HepG2 (cell line): ENCODE data around the gene ABHD12. TPM values are rescaled to one million over a fixed set of nuclear protein-coding genes. Genes with fewer than 3 reads are reported as not detected.

Experiments used
- ATAC-seq: fragments of 200-7000 bp; cut with Tn5 transposase; 3 replicates; pipeline ENCODE4 v1.9.1; 2020; ENCODE audit warnings: mild to moderate bottlenecking, moderate library complexity
- BruUV-seq: library from RNA; stranded (reverse); fragments of 400-500 nt; replicated peaks from 2 replicates; lab custom pipeline; 2021; lab: Mats Ljungman, UMichigan
- CTCF ChIA-PET: fragments of 300-600 bp; formaldehyde crosslinking; extraction: SDS; loops from one replicate; lab custom pipeline; 2021; ENCODE audit warnings: low total read pairs, inconsistent platforms, low intra/inter-chr PET ratio; lab: Yijun Ruan, JAX
- POLR2A ChIA-PET: fragments of 350-600 bp; sonication (Branson Sonifier 250); formaldehyde crosslinking; loops from one replicate; lab custom pipeline; 2020; ENCODE audit warnings: antibody characterized with exemption, inconsistent platforms; lab: Yijun Ruan, JAX
- DNase-seq: peaks from one replicate; pipeline ENCODE4 v3.0.0-alpha.2; 2015; ENCODE audit warnings: low spot score
- FAIRE-seq: peaks from 3 replicates; lab custom pipeline; 2011; peaks lifted over from hg19 to GRCh38; lab: Jason Lieb, UNC
- H2AFZ ChIP-seq: one replicate; pipeline ENCODE4 v1.6.1; 2011; ENCODE audit warnings: low read length, inconsistent platforms
- H3K27ac ChIP-seq: fragments of 300-600 bp; 3 replicates; pipeline ENCODE4 v1.8.0; 2011; ENCODE audit warnings: mixed run types, mild to moderate bottlenecking, mixed read lengths, low read length, inconsistent platforms; ENCODE audit not compliant: insufficient read depth; ENCODE audit errors: extremely low read length
- H3K27me3 ChIP-seq, 2 experiments: fragments of 200-600 bp in 1 of 2; 2 replicates in 1 of 2; 3 replicates in 1 of 2; pipeline versions ENCODE4 v1.6.0 to v1.8.0; 2011; ENCODE audit warnings: low read length in 2 of 2, mild to moderate bottlenecking in 2 of 2, moderate library complexity in 2 of 2, inconsistent platforms in 1 of 2; ENCODE audit not compliant: insufficient read depth in 2 of 2, control insufficient read depth in 1 of 2
- H3K36me3 ChIP-seq, 2 experiments: fragments of 200-600 bp in 1 of 2; replicated peaks in 1 of 2; 2 replicates in 1 of 2; 3 replicates in 1 of 2; pipeline versions ENCODE4 v1.5.1 to v1.8.0; 2011; ENCODE audit warnings: low read length in 2 of 2, inconsistent platforms in 1 of 2; ENCODE audit not compliant: insufficient read depth in 2 of 2, control insufficient read depth in 1 of 2
- H3K4me1 ChIP-seq: 2 replicates; pipeline ENCODE4 v1.5.1; 2012; ENCODE audit warnings: low read length, inconsistent platforms; ENCODE audit not compliant: insufficient read depth
- H3K4me2 ChIP-seq: 2 replicates; pipeline ENCODE4 v1.6.0; 2011; ENCODE audit warnings: low read depth, low read length, inconsistent platforms
- H3K4me3 ChIP-seq, 3 experiments: fragments of 200-600 bp in 1 of 3; sonication (generic), shearing (Covaris generic) in 1 of 3; replicated peaks in 1 of 3; 2 replicates each; pipeline ENCODE4 v1.5.1; 2011 to 2016; ENCODE audit warnings: low read length in 3 of 3, inconsistent platforms in 2 of 3, low read depth in 2 of 3, mild to moderate bottlenecking in 2 of 3, control low read depth in 1 of 3, mixed read lengths in 1 of 3; ENCODE audit not compliant: insufficient read depth in 1 of 3
- H3K79me2 ChIP-seq: one replicate; pipeline ENCODE4 v1.6.1; 2011; ENCODE audit warnings: low read length, inconsistent platforms; ENCODE audit not compliant: insufficient read depth
- H3K9ac ChIP-seq: 2 replicates; pipeline ENCODE4 v1.6.0; 2011; ENCODE audit warnings: mild to moderate bottlenecking, low read depth, low read length, inconsistent platforms; ENCODE audit not compliant: insufficient read depth
- H3K9me3 ChIP-seq: 2 replicates; pipeline ENCODE4 v1.5.1; 2012; ENCODE audit warnings: mild to moderate bottlenecking, low read length
- H4K20me1 ChIP-seq: 2 replicates; pipeline ENCODE4 v1.6.0; 2011; ENCODE audit warnings: inconsistent platforms, mild to moderate bottlenecking, low read length, moderate library complexity; ENCODE audit not compliant: insufficient read depth
- ATF1 ChIP-seq: IDR thresholded peaks from 2 replicates; pipeline ENCODE4 v1.6.1; 2016; ENCODE audit warnings: mild to moderate bottlenecking, control low read depth
- DR1 ChIP-seq: sonication (generic); formaldehyde crosslinking; IDR thresholded peaks from 2 replicates; pipeline ENCODE4 v1.8.0; 2021; ENCODE audit warnings: mild to moderate bottlenecking, missing genetic modification reagents, inconsistent platforms
- ELF1 ChIP-seq: sonication (generic); formaldehyde crosslinking; IDR thresholded peaks from 2 replicates; pipeline ENCODE4 v1.4.0; 2020; ENCODE audit warnings: missing genetic modification reagents
- ELK4 ChIP-seq: sonication (generic); formaldehyde crosslinking; IDR thresholded peaks from 2 replicates; pipeline ENCODE4 v1.9.0; 2021; ENCODE audit warnings: missing genetic modification reagents, borderline replicate concordance
- HMGXB3 ChIP-seq: sonication (generic); formaldehyde crosslinking; IDR thresholded peaks from 2 replicates; pipeline ENCODE4 v1.4.0; 2020; ENCODE audit warnings: missing genetic modification reagents, borderline replicate concordance
- HMGXB4 ChIP-seq, 2 experiments: sonication (generic) in 1 of 2; formaldehyde crosslinking in 1 of 2; IDR thresholded peaks; 2 replicates each; pipeline versions ENCODE4 v1.4.0 to v1.6.1; 2018 to 2020; ENCODE audit warnings: missing genetic modification reagents in 2 of 2, borderline replicate concordance in 1 of 2, low read depth in 1 of 2, mild to moderate bottlenecking in 1 of 2, missing biosample characterization in 1 of 2
- HOXA3 ChIP-seq: sonication (generic); formaldehyde crosslinking; IDR thresholded peaks from 2 replicates; pipeline ENCODE4 v1.5.0; 2020; ENCODE audit warnings: missing genetic modification reagents
- IRF9 ChIP-seq: sonication (generic); formaldehyde crosslinking; IDR thresholded peaks from 2 replicates; pipeline ENCODE4 v1.8.0; 2022; ENCODE audit warnings: missing genetic modification reagents, mild to moderate bottlenecking, borderline replicate concordance
- MBD4 ChIP-seq: IDR thresholded peaks from 2 replicates; pipeline ENCODE4 v1.6.1; 2012; ENCODE audit warnings: low read length, inconsistent platforms, borderline replicate concordance
- NFE2L2 ChIP-seq: fragments of 150-350 bp; IDR thresholded peaks from 2 replicates; pipeline ENCODE4 v1.6.1; 2014; ENCODE audit warnings: low read length
- SP2 ChIP-seq: sonication (generic); formaldehyde crosslinking; IDR thresholded peaks from 2 replicates; pipeline ENCODE4 v1.5.1; 2020; ENCODE audit warnings: mild to moderate bottlenecking, missing genetic modification reagents
- ZNF225 ChIP-seq: sonication (generic); formaldehyde crosslinking; IDR thresholded peaks from 2 replicates; pipeline ENCODE4 v1.4.0; 2020; ENCODE audit warnings: mild to moderate bottlenecking, missing genetic modification reagents
- ZNF264 ChIP-seq: sonication (generic); formaldehyde crosslinking; IDR thresholded peaks from 2 replicates; pipeline ENCODE4 v1.4.0; 2020; ENCODE audit warnings: missing genetic modification reagents
- WGBS: methylation state at CpG from one replicate; pipeline ENCODE4 v1.1.6; 2017; ENCODE audit warnings: low lambda C conversion rate; 5-methylcytosine and 5-hydroxymethylcytosine counted together
- in situ Hi-C: cut with HindIII; loops from 2 replicates; pipeline ENCODE4 v1.10.0; 2017; ENCODE audit warnings: low pct_unique_long_range_greater_than_20kb; ENCODE audit not compliant: extremely low pct_ligation_motif_present
- intact Hi-C: fragments of 100-400 bp; cut with micrococcal nuclease; formaldehyde crosslinking; loops from one replicate; pipeline ENCODE4 v1.10.0; 2022; ENCODE audit not compliant: unreplicated experiment
- polyA plus RNA-seq, 8 experiments: library from polyadenylated mRNA; depleted of rRNA in 3 of 8; stranded (reverse) in 7 of 8; unstranded in 1 of 8; fragments of >200 nt; fragmentation: Illumina TruSeq in 4 of 8; extraction: Trizol in 4 of 8; gene quantifications; 2 replicates each; pipeline versions ENCODE4 v1.2.1 to v1.2.3, GENCODE V29; 2011 to 2016; ENCODE audit warnings: low read depth in 4 of 8, missing spikeins in 1 of 8, mixed read lengths in 1 of 8; ENCODE audit not compliant: insufficient read depth in 1 of 8
- total RNA-seq, 5 experiments: library from RNA; depleted of rRNA; stranded (reverse); fragments of >200 nt; fragmentation: Illumina TruSeq; extraction: Trizol; gene quantifications; 2 replicates each; pipeline ENCODE4 v1.2.3, GENCODE V29; 2016; ENCODE audit warnings: low read depth in 1 of 5

The ABHD12 gene
- total and polyA plus RNA-seq, 2 of the 13 experiments (the other 11 are each of a cell fraction or from before 2014, with no cell fraction given) = 23.5 to 72.1 TPM

- TF ChIP-seq HMGXB4 (CRISPR knock-in tag; IDR thresholded peaks at IDR 0.05; ENCODE audit: borderline replicate concordance in 1 of 2, low read depth in 1 of 2) = no peak
Measured at GRCh38 chr20:25314497-25315417, 75.9 kb downstream of the ABHD12 start (continued).

- ChIA-PET POLR2A (no interaction called here), CTCF (no interaction called here)
- peaks cover 5 to 11% of the 10 kb centered on the region in 2 experiments; a peak in 3 of 5 replicates for H3K36me3 ChIP-seq
- DNase-seq (no peak), ATAC-seq (no peak), FAIRE-seq (no peak)
- in situ Hi-C loops (loop anchor here (25.0 kb wide), 1 partner anchor 349 kb away; no protein-coding TSS in a partner anchor), intact Hi-C loops (no loop called here)
- no peak overlapping the region for H2AFZ ChIP-seq
- no peak overlapping the region for H3K27ac ChIP-seq
- H3K79me2 ChIP-seq = no peaks in the 10 kb centered on the region
- H3K4me2 ChIP-seq = no peak overlapping the region
- H3K27me3 ChIP-seq = no peaks in the 10 kb centered on the region
- H3K9me3 ChIP-seq = no peaks in the 10 kb centered on the region
- H3K9ac ChIP-seq = no peak overlapping the region
- no TSS peak for BruUV-seq
- no peaks in the 10 kb centered on the region for H4K20me1 ChIP-seq
- H3K4me1 ChIP-seq = peaks cover 33% of the 10 kb centered on the region
- WGBS = 93% methylated on average over 2 of the region's 2 CpGs
- H3K4me3 ChIP-seq = no peak overlapping the region
- TF ChIP-seq ELF1 (CRISPR knock-in tag) (no peak), ZNF264 (no peak), HMGXB3 (CRISPR knock-in tag) (no peak), SP2 (no peak), HOXA3 (CRISPR knock-in tag) (no peak), NFE2L2 (no peak), ATF1 (CRISPR knock-in tag) (no peak), ELK4 (CRISPR knock-in tag) (no peak), DR1 (no peak), IRF9 (CRISPR knock-in tag) (no peak), ZNF225 (CRISPR knock-in tag) (no peak), MBD4 (no peak)
Measured at GRCh38 chr20:25313593-25313992, 77.0 kb downstream of the ABHD12 start.
